Astrocyte (in vitro differentiated cells and primary cell): ENCODE results near the gene UGT1A6.

Source experiments
- EZH2 ChIP-seq: IDR thresholded peaks from 2 replicates; pipeline ENCODE4 v1.6.1; 2012; ENCODE audit warnings: mild to moderate bottlenecking, low read length, inconsistent platforms; ENCODE audit not compliant: insufficient read depth
- TF ChIP-seq, protein P1 (sequence below): IDR thresholded peaks from 2 replicates; pipeline ENCODE4 v1.5.1; 2011; ENCODE audit warnings: low read depth, mild to moderate bottlenecking, inconsistent platforms, low read length, moderate library complexity; ENCODE audit not compliant: insufficient read depth

DNA sequence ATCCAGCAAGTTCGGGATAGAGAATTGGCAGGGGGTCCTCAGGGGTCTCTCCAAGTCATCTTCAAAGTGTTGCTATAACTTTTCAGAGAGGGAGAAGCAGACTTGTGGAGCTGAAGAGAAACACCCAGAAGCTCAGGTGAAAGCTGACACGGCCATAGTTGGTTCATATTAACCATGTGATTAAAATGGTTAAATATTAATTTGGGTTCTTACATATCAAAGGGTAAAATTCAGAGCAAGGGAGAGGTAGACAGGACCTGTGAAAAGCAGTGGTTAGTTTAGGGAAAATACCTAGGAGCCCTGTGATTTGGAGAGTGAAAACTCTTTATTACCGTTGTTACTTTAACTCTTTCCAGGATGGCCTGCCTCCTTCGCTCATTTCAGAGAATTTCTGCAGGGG is at the start of gene UGT1A6:
- TF ChIP-seq, protein P1, sequence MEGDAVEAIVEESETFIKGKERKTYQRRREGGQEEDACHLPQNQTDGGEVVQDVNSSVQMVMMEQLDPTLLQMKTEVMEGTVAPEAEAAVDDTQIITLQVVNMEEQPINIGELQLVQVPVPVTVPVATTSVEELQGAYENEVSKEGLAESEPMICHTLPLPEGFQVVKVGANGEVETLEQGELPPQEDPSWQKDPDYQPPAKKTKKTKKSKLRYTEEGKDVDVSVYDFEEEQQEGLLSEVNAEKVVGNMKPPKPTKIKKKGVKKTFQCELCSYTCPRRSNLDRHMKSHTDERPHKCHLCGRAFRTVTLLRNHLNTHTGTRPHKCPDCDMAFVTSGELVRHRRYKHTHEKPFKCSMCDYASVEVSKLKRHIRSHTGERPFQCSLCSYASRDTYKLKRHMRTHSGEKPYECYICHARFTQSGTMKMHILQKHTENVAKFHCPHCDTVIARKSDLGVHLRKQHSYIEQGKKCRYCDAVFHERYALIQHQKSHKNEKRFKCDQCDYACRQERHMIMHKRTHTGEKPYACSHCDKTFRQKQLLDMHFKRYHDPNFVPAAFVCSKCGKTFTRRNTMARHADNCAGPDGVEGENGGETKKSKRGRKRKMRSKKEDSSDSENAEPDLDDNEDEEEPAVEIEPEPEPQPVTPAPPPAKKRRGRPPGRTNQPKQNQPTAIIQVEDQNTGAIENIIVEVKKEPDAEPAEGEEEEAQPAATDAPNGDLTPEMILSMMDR = no peak
- no peak for TF ChIP-seq EZH2
